Fibroblast of mammary gland (primary cell): ENCODE measurements around the gene TSKU.

Experiments
- DNase-seq: peaks from one replicate; pipeline ENCODE4 v3.0.0-alpha.2; 2010; ENCODE audit warnings: low read depth
- H3K4me3 ChIP-seq: 2 replicates; pipeline ENCODE4 v1.5.1; 2011; ENCODE audit warnings: low read depth, mild to moderate bottlenecking, low read length, moderate library complexity; ENCODE audit not compliant: control insufficient read depth
- TF ChIP-seq, protein P1 (sequence below): conservative IDR thresholded peaks from 2 replicates; pipeline ENCODE4 v1.5.1; 2011; ENCODE audit warnings: low read depth, low read length, inconsistent platforms; ENCODE audit not compliant: control insufficient read depth, insufficient read depth

TSKU gene

DNA sequence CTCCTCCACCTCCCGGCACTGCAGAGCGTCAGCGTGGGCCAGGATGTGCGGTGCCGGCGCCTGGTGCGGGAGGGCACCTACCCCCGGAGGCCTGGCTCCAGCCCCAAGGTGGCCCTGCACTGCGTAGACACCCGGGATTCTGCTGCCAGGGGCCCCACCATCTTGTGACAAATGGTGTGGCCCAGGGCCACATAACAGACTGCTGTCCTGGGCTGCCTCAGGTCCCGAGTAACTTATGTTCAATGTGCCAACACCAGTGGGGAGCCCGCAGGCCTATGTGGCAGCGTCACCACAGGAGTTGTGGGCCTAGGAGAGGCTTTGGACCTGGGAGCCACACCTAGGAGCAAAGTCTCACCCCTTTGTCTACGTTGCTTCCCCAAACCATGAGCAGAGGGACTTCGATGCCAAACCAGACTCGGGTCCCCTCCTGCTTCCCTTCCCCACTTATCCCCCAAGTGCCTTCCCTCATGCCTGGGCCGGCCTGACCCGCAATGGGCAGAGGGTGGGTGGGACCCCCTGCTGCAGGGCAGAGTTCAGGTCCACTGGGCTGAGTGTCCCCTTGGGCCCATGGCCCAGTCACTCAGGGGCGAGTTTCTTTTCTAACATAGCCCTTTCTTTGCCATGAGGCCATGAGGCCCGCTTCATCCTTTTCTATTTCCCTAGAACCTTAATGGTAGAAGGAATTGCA, 13.5 kb downstream of the TSKU start:
- TF ChIP-seq, protein P1, sequence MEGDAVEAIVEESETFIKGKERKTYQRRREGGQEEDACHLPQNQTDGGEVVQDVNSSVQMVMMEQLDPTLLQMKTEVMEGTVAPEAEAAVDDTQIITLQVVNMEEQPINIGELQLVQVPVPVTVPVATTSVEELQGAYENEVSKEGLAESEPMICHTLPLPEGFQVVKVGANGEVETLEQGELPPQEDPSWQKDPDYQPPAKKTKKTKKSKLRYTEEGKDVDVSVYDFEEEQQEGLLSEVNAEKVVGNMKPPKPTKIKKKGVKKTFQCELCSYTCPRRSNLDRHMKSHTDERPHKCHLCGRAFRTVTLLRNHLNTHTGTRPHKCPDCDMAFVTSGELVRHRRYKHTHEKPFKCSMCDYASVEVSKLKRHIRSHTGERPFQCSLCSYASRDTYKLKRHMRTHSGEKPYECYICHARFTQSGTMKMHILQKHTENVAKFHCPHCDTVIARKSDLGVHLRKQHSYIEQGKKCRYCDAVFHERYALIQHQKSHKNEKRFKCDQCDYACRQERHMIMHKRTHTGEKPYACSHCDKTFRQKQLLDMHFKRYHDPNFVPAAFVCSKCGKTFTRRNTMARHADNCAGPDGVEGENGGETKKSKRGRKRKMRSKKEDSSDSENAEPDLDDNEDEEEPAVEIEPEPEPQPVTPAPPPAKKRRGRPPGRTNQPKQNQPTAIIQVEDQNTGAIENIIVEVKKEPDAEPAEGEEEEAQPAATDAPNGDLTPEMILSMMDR: no peak
- no peak for DNase-seq
- H3K4me3 ChIP-seq: no peak overlapping the region

DNA sequence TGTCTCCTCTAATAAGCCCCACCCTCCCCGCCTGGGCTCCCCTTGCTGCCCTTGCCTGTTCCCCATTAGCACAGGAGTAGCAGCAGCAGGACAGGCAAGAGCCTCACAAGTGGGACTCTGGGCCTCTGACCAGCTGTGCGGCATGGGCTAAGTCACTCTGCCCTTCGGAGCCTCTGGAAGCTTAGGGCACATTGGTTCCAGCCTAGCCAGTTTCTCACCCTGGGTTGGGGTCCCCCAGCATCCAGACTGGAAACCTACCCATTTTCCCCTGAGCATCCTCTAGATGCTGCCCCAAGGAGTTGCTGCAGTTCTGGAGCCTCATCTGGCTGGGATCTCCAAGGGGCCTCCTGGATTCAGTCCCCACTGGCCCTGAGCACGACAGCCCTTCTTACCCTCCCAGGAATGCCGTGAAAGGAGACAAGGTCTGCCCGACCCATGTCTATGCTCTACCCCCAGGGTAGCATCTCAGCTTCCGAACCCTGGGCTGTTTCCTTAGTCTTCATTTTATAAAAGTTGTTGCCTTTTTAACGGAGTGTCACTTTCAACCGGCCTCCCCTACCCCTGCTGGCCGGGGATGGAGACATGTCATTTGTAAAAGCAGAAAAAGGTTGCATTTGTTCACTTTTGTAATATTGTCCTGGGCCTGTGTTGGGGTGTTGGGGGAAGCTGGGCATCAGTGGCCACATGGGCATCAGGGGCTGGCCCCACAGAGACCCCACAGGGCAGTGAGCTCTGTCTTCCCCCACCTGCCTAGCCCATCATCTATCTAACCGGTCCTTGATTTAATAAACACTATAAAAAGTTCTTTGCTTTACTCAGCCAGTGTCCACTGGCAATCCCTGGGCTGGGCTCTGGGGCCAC, 14.4 kb downstream of the TSKU start:
- no peak overlapping the region for H3K4me3 ChIP-seq
- TF ChIP-seq, protein P1: no peak
- DNase-seq: no peak

DNA sequence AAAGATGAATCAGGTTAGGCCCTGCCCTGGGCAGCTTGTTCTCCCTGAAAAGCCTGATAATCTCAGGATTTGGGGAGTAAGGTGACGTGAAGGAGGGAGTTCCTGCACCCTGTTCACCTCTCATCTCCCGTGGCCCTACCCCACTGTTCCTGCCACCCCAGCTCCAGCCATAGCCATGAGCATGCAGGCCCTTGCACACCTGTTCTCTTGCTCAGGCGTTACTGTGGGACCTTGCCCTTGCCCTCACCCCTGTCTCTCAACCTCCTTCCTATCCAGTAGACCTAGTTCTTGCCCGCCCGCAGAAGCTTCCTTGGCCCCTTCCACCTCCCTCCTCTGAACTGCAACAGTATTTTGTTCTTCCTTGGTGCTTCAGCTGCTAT, 15.0 kb downstream of the TSKU start:
- TF ChIP-seq, protein P1: no peak

DNA sequence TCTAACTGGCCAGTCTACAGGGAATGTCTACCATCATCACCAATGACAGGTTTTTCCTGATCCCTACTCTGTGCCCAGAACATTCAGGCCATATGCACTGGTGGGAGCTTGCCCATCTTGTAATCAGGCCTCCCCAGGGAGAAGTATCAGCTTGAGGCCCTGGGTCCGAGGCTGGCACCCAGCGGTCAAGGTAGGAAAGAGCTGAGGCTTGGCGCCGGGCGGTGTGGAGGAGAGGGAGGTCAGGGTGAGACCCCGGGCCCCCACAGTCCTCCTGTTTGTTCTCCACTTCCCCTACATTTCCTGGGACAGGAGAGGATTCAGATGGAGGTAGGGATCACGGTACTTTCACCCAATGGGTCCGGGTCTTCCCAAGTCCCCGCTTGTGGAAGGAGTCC, 15.5 kb downstream of the TSKU start:
- DNase-seq: no peak
- TF ChIP-seq, protein P1: no peak
- no peak overlapping the region for H3K4me3 ChIP-seq

More for the DNA sequence above, 15.0 kb downstream of the TSKU start:
- H3K4me3 ChIP-seq: no peak overlapping the region
- no peak for DNase-seq

DNA sequence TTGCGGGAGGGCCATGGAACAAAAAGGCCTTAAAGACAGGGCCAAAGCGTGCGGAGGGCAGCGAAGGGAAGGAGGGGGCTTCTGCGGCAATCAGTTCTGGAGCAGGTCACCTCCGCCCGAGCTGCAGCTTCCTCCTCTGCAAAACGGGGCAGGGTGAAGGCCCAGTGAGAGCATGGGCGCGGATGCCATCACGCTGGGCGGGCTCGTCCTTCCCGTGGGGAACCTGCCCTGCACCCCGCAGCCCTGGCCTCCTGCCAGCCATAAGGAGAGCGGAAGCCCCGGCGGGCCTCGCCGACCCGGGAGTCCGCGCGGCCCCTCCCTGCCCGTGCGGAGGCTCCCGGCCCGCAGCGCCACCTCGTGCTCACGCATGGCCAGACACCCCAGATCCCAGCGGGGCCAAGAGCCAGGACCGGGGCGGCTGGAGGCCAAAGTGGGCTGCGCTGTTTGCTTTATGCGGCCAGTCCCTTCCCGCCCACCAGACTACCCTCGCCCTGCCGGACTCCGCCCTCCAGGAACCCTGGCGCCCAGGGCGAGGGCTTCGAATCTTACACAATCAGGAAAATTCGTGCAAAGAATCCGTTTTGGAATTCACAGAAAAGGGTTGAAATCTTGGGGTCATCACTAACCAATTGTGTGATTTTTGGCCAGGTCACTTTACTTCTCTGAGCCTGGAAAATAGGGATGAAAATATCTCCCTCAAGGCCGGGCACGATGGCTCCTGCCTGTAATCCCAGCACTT, 16.1 kb downstream of the TSKU start:
- peak overlapping the region; percentile 15 for H3K4me3 ChIP-seq
- DNase-seq: peak; percentile 70
- TF ChIP-seq, protein P1: peak; percentile 54

DNA sequence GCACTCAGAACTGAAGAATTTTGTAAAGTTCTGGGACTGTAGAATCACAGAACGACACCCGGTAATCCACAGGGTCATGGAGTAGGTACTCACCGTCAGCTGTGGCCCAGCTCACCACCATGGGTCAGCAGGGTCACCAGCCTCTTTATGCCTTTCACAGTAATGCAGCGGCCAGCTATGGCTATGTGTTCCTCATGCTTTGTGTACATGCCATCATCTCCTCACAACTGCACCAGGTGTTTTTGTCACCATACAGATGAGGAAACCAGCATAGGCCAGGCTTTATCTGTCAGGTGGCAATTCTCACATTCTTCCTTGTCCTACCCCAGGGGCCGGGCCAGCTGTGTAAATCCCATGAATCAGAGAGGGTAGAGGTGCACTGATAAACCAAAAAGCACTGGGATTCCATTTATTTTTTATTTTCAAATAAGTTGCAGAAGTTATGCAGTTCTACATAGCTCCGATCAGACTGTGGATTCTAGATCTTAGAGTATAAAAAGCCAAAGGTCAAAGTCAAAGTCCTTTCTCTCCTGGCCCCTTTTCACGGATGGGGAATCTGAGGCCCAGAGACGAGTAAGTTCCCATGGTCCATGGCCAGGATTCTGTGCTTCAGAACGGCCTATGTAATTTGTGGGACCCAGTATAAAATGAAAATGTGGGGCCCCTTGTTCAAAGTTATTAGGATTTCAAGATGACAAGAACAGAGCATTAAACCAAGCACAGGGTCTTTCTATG, 17.5 kb downstream of the TSKU start:
- TF ChIP-seq, protein P1: no peak
- no peak overlapping the region for H3K4me3 ChIP-seq
- no peak for DNase-seq
